OCI-LY7 (cell line): ENCODE data around the gene TMEM127. TPM values are rescaled to one million over a fixed set of nuclear protein-coding genes. Genes with fewer than 3 reads are reported as not detected.

Experiments
- BruUV-seq: library from RNA; stranded (reverse); fragments of 400-500 nt; replicated peaks from 2 replicates; lab custom pipeline; 2021; lab: Mats Ljungman, UMichigan
- CTCF ChIA-PET: fragments of 300-600 bp; sonication (Branson Sonifier 250); formaldehyde crosslinking; loops from one replicate; lab custom pipeline; 2022; ENCODE audit warnings: antibody characterized with exemption; ENCODE audit not compliant: unreplicated experiment; lab: Charles Lee
- POLR2A ChIA-PET: fragments of 300-600 bp; sonication (Branson Sonifier 250); formaldehyde crosslinking; loops from one replicate; lab custom pipeline; 2022; ENCODE audit warnings: antibody characterized with exemption; lab: Charles Lee
- DNase-seq: peaks from one replicate; pipeline ENCODE4 v3.0.0-alpha.2; 2015; ENCODE audit warnings: low spot score
- H2AFZ ChIP-seq: fragments of 200-600 bp; sonication (generic), shearing (Covaris generic); 2 replicates; pipeline ENCODE4 v1.6.1; 2014; ENCODE audit warnings: mild to moderate bottlenecking, antibody characterized with exemption, low read length, moderate library complexity
- H3K27ac ChIP-seq: fragments of 200-600 bp; sonication (generic); 2 replicates; pipeline ENCODE4 v1.5.1; 2014; ENCODE audit warnings: mixed run types, low read depth, mild to moderate bottlenecking, moderate library complexity, low read length, inconsistent platforms; ENCODE audit not compliant: poor library complexity, severe bottlenecking
- H3K36me3 ChIP-seq: fragments of 200-600 bp; sonication (generic); 2 replicates; pipeline ENCODE4 v1.6.1; 2014; ENCODE audit warnings: mild to moderate bottlenecking, antibody characterized with exemption, low read length, moderate library complexity, mixed read lengths; ENCODE audit not compliant: insufficient read depth
- H3K4me1 ChIP-seq: fragments of 200-600 bp; sonication (generic); 2 replicates; pipeline ENCODE4 v1.5.1; 2014; ENCODE audit warnings: mild to moderate bottlenecking, low read length; ENCODE audit not compliant: insufficient read depth, poor library complexity, severe bottlenecking
- H3K4me2 ChIP-seq: fragments of 200-600 bp; sonication (generic); 2 replicates; pipeline ENCODE4 v1.6.1; 2014; ENCODE audit warnings: mild to moderate bottlenecking, low read length
- H3K4me3 ChIP-seq: fragments of 200-600 bp; sonication (generic); 2 replicates; pipeline ENCODE4 v1.5.1; 2014; ENCODE audit warnings: mild to moderate bottlenecking, low read depth, low read length; ENCODE audit not compliant: poor library complexity, severe bottlenecking
- H3K79me2 ChIP-seq: fragments of 200-600 bp; sonication (generic); 2 replicates; pipeline ENCODE4 v1.6.1; 2016; ENCODE audit warnings: low read depth, mild to moderate bottlenecking, low read length, moderate library complexity, mixed read lengths; ENCODE audit not compliant: insufficient read depth
- H3K9me2 ChIP-seq: fragments of 200-600 bp; sonication (generic); 2 replicates; pipeline ENCODE4 v1.6.1; 2016; ENCODE audit warnings: mild to moderate bottlenecking, low read length, mixed read lengths; ENCODE audit not compliant: insufficient read depth
- H3K9me3 ChIP-seq: fragments of 200-600 bp; sonication (generic); 2 replicates; pipeline ENCODE4 v1.6.1; 2014; ENCODE audit warnings: mild to moderate bottlenecking, mixed run types, low read length, mixed read lengths
- H4K20me1 ChIP-seq: fragments of 200-600 bp; sonication (generic); 2 replicates; pipeline ENCODE4 v1.6.1; 2014; ENCODE audit warnings: mild to moderate bottlenecking, antibody characterized with exemption, low read length, moderate library complexity, mixed read lengths; ENCODE audit not compliant: insufficient read depth
- EZH2phosphoT487 ChIP-seq: fragments of 200-600 bp; sonication (generic); IDR thresholded peaks from 2 replicates; pipeline ENCODE4 v1.6.1; 2018; ENCODE audit warnings: low read depth, borderline replicate concordance, mild to moderate bottlenecking, mixed run types, antibody characterized with exemption, low read length, moderate library complexity, mixed read lengths
- intact Hi-C: fragments of 100-400 bp; cut with micrococcal nuclease; formaldehyde crosslinking; loops from one replicate; pipeline ENCODE4 v1.10.0; 2022; ENCODE audit not compliant: unreplicated experiment
- total RNA-seq, 2 experiments: library from RNA; depleted of rRNA in 1 of 2; stranded (reverse); fragments of >200 nt in 1 of 2; shearing (Covaris generic) in 1 of 2; gene quantifications; 2 replicates each; pipeline ENCODE4 v1.2.3, GENCODE V29; 2014 to 2022
- TF ChIP-seq, protein P1 (sequence below): fragments of 200-600 bp; sonication (generic); conservative IDR thresholded peaks from 2 replicates; pipeline ENCODE4 v1.5.1; 2014; ENCODE audit warnings: mild to moderate bottlenecking, antibody characterized with exemption, low read length, moderate library complexity, mixed read lengths

TMEM127 gene
- total RNA-seq, 2 experiments from 2014 or later: 12.1 to 20.4 TPM

DNA sequence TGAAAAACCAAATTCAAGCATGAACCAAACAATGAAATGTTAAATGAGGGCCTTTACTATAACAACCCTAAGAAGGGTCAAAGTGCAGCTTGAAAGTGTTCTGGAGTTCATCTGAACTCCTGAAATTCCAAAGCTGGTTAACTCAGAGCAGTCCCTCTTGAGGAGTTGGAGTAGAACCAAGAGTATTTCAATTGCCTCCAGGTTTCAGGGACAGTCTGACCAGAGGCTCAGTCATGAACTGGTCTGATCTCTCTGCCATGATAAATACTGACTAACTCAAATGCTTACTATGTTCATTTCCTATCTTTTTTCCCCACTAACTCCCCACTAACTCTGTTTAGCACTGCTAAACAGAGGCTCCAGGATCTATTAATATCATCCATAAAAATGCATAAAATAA lies 59.9 kb downstream of the TMEM127 start:
- Histone ChIP-seq H3K9me2 (no peaks in the 10 kb centered on the region), H3K27ac (no peak overlapping the region), H3K79me2 (peaks cover 88% of the 10 kb centered on the region), H3K4me2 (peak overlapping the region; percentile 97), H4K20me1 (peaks cover 48% of the 10 kb centered on the region), H3K4me1 (peaks cover 77% of the 10 kb centered on the region), H3K36me3 (peaks cover 53% of the 10 kb centered on the region), H3K4me3 (peak overlapping the region; percentile 90), H2AFZ (no peak overlapping the region), H3K9me3 (no peaks in the 10 kb centered on the region)
- intact Hi-C loops: loop anchor here (5.0 kb wide), 1 partner anchor 116 kb away; no protein-coding TSS in a partner anchor
- BruUV-seq: no TSS peak
- ChIA-PET POLR2A (interaction anchor here (0.7 to 2.7 kb wide), 3 partner anchors 28 to 93 kb away, joined by 3 to 9 read pairs (median 5); no protein-coding TSS in a partner anchor), CTCF (no interaction called here)
- no peak for DNase-seq
- TF ChIP-seq EZH2phosphoT487: no peak
- TF ChIP-seq, protein P1, sequence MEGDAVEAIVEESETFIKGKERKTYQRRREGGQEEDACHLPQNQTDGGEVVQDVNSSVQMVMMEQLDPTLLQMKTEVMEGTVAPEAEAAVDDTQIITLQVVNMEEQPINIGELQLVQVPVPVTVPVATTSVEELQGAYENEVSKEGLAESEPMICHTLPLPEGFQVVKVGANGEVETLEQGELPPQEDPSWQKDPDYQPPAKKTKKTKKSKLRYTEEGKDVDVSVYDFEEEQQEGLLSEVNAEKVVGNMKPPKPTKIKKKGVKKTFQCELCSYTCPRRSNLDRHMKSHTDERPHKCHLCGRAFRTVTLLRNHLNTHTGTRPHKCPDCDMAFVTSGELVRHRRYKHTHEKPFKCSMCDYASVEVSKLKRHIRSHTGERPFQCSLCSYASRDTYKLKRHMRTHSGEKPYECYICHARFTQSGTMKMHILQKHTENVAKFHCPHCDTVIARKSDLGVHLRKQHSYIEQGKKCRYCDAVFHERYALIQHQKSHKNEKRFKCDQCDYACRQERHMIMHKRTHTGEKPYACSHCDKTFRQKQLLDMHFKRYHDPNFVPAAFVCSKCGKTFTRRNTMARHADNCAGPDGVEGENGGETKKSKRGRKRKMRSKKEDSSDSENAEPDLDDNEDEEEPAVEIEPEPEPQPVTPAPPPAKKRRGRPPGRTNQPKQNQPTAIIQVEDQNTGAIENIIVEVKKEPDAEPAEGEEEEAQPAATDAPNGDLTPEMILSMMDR: no peak

DNA sequence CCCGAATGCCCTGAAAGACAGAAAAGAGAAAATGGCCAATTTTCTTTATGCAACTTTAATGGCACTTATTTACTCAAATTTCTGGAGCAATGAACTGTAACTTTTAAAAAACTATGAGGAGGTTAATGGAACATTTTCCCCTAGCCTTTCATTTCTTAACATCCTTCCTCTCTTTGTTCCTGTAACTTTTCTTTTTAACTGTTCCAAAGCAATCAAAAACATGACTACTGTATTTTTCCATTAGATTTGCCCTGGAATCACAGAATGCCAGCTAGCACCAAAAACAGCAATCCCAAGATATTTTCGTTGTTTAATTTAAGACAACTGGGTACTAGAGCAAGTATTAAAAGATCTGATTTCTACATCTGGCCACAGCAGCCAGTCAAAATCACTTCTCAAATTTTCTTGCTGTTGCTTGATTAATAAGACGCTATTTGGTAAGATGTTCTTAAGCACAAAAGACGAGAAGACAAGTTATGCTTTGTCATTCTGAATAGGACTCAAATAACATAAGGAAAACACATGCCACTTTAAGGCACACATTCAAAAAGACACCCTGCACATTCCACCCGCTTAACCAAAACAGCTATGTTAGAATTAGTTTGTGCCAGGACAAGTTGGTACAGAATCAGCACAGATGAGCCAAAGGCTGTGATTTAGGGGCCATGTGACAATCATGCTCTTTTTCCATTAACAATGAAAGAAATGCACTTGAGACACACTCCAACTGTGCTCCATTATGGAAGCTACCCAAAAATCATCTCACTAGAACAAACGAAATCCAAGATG lies 60.8 kb downstream of the TMEM127 start:
- Histone ChIP-seq H2AFZ (no peak overlapping the region), H3K27ac (peak overlapping the region; percentile 0), H3K9me3 (no peaks in the 10 kb centered on the region), H4K20me1 (peaks cover 54% of the 10 kb centered on the region), H3K79me2 (peaks cover 91% of the 10 kb centered on the region), H3K4me2 (peak overlapping the region; percentile 97), H3K36me3 (peaks cover 57% of the 10 kb centered on the region), H3K9me2 (no peaks in the 10 kb centered on the region), H3K4me3 (peak overlapping the region; percentile 90), H3K4me1 (peaks cover 77% of the 10 kb centered on the region)
- no peak for DNase-seq
- no peak for TF ChIP-seq EZH2phosphoT487
- TF ChIP-seq, protein P1: no peak
- POLR2A ChIA-PET: interaction anchor here (0.5 to 2.7 kb wide), 5 partner anchors 29 to 104 kb away, joined by 3 to 9 read pairs (median 5); no protein-coding TSS in a partner anchor
- intact Hi-C loops: loop anchor here (5.0 kb wide), 1 partner anchor 117 kb away; no protein-coding TSS in a partner anchor
- CTCF ChIA-PET: interaction anchor here (0.7 kb wide), 1 partner anchor 55 kb away, joined by 3 read pairs; no protein-coding TSS in a partner anchor
- no TSS peak for BruUV-seq
